Measurements from ENCODE around the gene SYTL3.
"Not testable (repeated sequence)": the region's sequence is repeated elsewhere in the genome, so short reads cannot be mapped to it uniquely, and the experiment has no call there.

SYTL3 gene

DNA sequence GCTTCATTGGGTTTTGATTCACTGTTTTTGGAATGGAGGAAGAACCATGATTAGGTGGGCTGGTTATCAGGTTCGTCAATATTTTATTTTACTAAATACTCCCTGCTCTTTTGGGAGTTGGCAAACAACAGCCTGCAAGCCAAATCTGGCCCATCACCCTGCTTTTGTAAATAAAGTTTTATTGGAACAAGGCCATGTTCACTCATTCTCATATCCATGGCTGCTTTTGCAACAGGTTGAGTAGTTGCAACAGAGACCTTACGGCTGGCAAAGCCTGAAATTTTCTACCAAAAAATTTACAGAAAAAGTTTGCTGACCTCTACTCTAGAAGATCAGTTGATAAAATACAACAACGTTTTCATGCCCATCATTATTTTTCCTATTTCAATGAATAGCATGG is 45.1 kb downstream of the SYTL3 start:
- no peak for DNase-seq (ENCODE audit: low spot score)

DNA sequence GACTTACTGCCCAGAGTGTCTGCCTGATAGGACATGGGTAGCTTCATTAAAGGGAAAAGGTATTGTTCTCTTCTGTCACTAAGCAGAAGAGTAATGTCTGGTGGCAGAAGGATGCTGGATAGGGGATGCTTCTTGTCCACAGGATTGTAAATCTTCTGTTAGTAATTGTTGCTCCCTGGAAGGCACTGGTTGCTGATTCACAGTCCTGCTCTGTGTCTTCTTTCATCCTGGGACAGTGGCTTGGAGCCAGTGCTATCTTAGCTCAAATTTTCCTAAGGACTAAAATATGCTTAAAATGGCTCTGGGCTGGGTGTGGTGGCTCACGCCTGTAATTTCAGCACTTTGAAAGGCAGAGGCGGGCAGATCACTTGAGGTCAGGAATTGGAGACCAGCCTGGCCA is 48.0 kb downstream of the SYTL3 start:
- DNase-seq (ENCODE audit: low spot score): peak; percentile 11

GRCh38 chr6:158698931-158699330 is 49.1 kb downstream of the SYTL3 start:
- no peak for DNase-seq (ENCODE audit: low spot score)

DNA sequence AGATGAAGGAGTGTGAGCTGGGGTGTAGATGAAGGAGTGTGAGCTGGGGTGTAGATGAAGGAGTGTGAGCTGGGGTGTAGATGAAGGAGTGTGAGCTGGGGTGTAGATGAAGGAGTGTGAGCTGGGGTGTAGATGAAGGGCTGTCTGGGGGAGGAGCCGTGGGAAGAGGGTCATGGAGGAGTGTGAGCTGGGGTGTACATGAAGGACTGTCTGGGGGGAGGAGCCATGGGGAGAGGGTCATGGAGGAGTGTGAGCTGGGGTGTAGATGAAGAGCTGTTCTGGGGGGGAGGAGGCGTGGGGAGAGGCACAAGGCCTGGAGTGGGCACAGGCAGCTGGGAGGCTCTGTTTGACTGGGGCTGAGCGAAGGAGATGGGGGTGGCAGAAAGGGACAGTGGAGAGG is 51.4 kb downstream of the SYTL3 start:
- not testable (repeated sequence) for DNase-seq (ENCODE audit: low spot score)

DNA sequence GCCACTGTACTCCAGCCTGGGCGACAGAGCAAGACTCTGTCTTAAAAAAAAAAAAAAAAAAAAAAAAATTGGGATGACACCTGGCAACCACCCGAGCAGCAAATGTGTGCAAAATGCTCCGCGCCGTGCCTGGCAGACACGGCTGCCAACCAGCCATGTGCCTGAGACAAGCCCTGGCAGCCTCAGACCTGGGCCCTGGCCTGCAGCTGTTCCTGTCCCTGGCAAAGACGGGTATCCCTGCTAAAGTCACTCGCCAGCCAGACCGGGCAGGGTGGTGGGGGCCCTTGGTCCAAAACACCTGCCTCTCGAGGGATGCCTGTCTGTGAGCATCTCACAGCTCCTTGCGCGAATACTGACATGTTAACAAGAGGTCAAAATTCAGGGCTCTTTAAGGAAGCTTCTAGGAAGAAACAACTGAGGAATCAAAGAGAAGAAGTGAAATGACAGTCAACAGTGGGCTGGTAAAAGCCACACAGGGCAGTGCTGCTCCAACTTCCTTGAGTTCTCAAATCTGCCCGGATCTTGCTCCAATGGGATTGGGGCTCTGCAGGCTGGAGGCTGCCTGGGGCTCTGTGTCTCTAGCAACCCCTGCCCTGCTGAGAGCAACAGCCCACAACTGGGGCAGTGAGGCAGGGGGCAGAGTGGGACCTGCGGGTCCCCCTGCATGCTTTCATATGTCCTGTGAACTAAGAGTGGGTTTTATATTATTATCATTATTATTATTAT is 53.4 kb downstream of the SYTL3 start:
- no peak for DNase-seq (ENCODE audit: low spot score)

- DNase-seq (ENCODE audit: low spot score): peak; percentile 84
Observed at GRCh38 chr6:158703837-158704822, 54.3 kb downstream of the SYTL3 start.

DNA sequence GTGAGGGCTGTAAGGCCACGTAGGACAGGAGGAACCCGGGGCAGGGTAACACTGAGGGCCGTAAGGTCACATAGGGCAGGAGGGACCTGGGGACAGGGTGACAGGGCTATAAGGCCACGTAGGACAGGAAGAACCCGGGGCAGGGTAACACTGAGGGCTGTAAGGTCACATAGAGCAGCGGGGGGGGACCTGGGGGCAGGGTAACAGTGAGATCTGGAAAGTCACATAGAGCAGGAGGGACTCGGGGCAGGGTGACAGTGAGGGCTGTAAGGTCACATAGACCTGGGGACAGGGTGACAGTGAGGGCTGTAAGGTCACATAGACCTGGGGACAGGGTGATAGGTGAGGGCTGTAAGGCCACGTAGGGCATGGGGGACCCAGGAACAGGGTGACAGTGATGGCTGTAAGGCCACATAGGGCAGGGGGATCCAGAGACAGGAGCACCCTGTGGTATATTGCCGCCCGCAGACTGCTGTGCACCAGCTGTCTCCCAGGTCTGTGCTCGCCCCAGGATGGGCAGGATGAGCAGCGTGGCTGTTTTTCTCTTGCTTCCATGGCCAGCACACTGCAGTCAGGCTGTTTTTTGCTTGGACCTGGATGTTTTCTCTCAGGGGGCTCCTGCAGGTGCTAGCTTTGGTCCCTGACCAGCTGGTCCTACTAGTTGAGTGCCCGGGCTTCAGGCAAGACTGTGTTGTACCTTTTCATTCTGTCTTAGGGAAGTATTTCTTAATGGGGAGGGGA is 55.7 kb downstream of the SYTL3 start:
- DNase-seq (ENCODE audit: low spot score): no peak

GRCh38 chr6:158706369-158706982 is 56.6 kb downstream of the SYTL3 start:
- DNase-seq (ENCODE audit: low spot score): peak; percentile 66

DNA sequence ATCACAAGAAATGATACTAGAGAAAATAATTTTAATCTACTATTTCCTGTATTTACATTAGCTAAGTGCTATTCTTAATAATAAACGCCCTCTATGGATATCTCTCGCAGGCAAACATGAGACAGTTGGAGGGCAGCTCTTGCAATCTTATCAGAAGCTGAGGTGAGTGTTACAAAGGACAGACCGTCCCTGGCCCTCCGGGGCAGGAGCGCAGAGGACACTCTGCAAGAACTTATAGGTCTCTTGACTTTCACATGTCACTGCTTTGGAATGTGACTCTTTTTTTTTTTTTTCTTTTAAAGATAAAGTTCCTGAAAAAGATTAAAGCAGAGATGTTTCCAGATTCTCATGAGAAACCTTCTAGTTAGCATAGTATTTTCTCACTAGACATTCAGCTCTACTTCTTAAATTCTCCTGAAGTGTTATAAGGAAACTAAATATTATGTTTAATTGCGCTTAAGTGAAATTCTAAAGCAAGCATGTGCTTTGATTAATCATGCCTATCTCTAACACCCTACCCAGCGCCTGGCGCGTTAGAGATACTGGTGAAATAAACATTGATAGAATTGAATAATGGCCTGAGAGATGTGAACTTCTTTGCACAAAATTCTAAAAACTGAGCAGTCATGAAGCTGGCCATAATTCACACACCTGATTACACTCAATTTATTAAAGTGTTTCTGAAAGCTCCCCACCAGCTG is 57.4 kb downstream of the SYTL3 start:
- DNase-seq (ENCODE audit: low spot score): peak; percentile 70

DNA sequence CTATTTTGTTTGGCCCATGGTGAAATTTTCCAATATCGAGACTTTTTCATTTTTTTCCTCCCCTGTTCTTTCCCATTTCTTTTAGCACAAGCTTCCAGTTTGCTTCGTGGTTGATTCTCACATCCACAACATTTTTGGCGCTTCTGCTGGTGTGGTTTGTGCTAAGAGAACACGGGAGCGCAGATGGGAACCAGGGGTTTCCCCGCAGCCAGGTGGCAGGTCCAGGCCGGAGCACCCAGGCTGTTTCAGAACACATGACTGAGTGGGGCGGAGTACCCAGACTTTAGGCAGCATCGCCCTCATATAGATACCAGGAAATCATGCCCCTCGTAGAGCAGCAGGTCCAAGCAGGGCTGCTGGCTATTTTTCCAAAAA is 58.0 kb downstream of the SYTL3 start:
- DNase-seq (ENCODE audit: low spot score): no peak

DNA sequence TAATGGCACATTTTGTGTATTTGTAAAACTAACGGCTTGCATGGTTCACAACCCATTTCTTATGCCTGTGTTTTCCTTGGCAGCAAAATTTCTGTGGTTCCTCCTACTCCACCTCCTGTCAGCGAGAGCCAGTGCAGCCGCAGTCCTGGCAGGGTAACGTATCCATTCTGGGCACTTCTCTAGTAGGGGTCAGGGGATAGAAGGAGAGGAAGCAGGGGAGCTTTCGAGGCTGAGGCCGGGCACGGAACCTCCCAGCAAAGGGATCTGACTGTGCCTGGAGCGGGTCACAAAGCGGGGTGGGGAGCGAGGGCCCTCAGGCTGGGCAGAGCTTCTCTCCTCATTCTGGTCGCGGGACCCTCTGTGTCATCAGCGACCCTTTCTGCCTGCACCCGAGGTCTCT is 58.4 kb downstream of the SYTL3 start:
- DNase-seq (ENCODE audit: low spot score): no peak

GRCh38 chr6:158709809-158710208 is 60.0 kb downstream of the SYTL3 start:
- no peak for DNase-seq (ENCODE audit: low spot score)

GRCh38 chr6:158711264-158711663 is 61.4 kb downstream of the SYTL3 start:
- DNase-seq (ENCODE audit: low spot score): peak; percentile 55

DNA sequence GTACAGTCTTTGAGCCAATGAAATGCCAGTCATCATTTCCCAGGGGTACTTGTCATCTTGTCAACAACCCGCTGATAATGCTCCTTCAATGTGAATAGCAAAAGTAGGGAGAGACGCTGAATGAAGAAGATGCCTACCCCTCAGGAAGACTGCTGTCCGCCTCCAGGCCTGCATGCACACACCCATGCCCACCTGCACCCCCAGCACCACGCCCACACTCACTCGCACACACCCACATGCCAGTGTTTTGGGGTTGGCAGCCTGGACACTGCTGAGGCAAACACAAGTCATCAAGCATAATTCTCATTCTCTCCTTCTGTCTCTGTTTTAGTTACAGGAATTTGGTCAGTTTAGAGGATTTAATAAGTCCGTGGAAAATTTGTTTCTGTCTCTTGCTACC is 63.6 kb downstream of the SYTL3 start:
- no peak for DNase-seq (ENCODE audit: low spot score)

GRCh38 chr6:158714706-158715105 is 64.9 kb downstream of the SYTL3 start:
- no peak for DNase-seq (ENCODE audit: low spot score)

DNA sequence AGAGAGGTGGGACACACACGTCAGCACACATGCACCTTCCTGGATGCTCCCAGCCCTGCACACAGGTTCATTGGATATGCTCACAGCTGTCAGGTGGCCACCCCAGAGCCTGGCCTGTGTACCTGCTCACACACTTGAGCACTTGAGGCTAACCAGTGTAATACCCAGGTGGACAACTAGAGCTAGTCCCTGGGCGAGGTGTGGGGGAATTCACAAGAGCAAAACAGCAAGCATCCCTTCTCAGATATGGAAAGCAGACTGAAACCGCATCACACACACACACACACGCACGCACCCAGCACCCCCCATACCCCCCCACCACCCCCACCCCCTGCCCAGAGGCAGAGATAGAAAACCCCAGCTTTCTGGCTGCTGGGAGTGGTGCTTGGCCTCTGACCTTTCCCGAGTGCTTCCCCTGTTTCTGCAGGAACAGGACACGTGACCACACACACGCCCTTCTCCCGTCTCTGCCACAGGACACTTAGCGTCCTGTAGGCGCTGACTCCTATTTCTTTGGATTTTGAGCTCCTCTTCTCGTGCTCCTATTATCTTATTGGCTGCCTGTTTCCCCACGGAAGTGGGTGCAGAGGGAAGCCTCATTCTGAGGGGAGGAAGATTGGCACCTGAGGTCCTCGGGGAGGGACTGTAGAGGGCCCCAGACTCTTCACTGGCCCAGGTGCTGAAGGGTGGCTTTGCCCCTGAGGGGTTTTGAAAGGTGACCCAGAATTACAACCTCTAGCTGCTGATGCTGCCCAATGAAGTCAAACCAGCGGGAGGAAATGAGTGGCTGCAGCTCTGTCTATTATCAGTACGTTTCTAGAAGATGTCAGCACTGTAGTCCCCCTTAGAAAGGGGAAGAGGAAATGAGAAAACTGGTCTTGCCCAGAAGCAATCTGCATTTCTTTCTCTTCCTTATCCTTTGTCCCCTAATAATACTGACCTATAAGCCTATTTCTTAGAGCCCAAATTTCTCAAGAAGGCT is 65.8 kb downstream of the SYTL3 start:
- DNase-seq (ENCODE audit: low spot score): no peak

- no peak for DNase-seq (ENCODE audit: low spot score)
Observed at GRCh38 chr6:158717341-158718330, 67.8 kb downstream of the SYTL3 start.

GRCh38 chr6:158718461-158719046 is 68.7 kb downstream of the SYTL3 start:
- DNase-seq (ENCODE audit: low spot score): no peak

Data from LoVo (cell line).